A549 treated with DMSO at 1 μM for 4 hours (cell line): ENCODE measurements around the gene MMP28. TPM values are rescaled to one million over a fixed set of nuclear protein-coding genes. Genes with fewer than 3 reads are reported as not detected.

Source experiments
- total RNA-seq: library from RNA; stranded (reverse); fragments of 200-300 nt; extraction: Qiagen RNA extraction; gene quantifications from 5 replicates; pipeline ENCODE4 v1.2.3, GENCODE V29; 2022; ENCODE audit warnings: low read depth

Gene MMP28
- 4.6 to 7.2 TPM (median 6.0 TPM) in 5 replicates for total RNA-seq

GRCh38 chr17:35795007-35795870 lies at the start of gene MMP28:
TSS of gene MMP28 (minus strand) at chr17:35795641. CDS start at chr17:35795377, 264 bp downstream.

GRCh38 chr17:35808962-35809854 lies 13.8 kb upstream of the MMP28 start, which contains the start of gene TAF15:
TSS of gene TAF15 (plus strand) at chr17:35809484. CDS start at chr17:35809570, 86 bp downstream.

GRCh38 chr17:35760587-35760986 lies 34.9 kb downstream of the MMP28 start, which contains the start of gene C17orf50:
TSS of gene C17orf50 (plus strand) at chr17:35760887. CDS start at chr17:35760942, 55 bp downstream.

GRCh38 chr17:35752945-35753764 lies 42.3 kb downstream of the MMP28 start, which contains the start of gene GAS2L2:
TSS of gene GAS2L2 (minus strand) at chr17:35753239. CDS start at chr17:35752850, 389 bp downstream.

GRCh38 chr17:35731239-35731916 lies 64.1 kb downstream of the MMP28 start, which contains the start of gene RASL10B:
TSS of gene RASL10B (plus strand) at chr17:35731639. CDS start at chr17:35735185, 3,546 bp downstream.

Other genes starting within 250 kb of the MMP28 start
- gene SLFN14, start 234.8 kb downstream of the MMP28 start, total RNA-seq, result not detected in 5 replicates
- 6.0 to 9.2 TPM (median 8.3 TPM) in 5 replicates for gene PEX12, start 217.1 kb downstream of the MMP28 start, total RNA-seq
- 137 to 161 TPM (median 156 TPM) in 5 replicates for gene AP2B1, start 208.3 kb downstream of the MMP28 start, total RNA-seq
- gene RASL10B, start 64.0 kb downstream of the MMP28 start, total RNA-seq, result 0.06 to 0.13 TPM (median 0.10 TPM) in 4 of 5 replicates, not detected in the other
- gene GAS2L2, start 42.4 kb downstream of the MMP28 start, total RNA-seq, result 0.03 to 0.13 TPM (median 0.07 TPM) in 5 replicates
- 0.16 to 0.30 TPM (median 0.24 TPM) in 5 replicates for gene C17orf50, start 34.8 kb downstream of the MMP28 start, total RNA-seq
- 212 to 223 TPM (median 214 TPM) in 5 replicates for gene TAF15, start 13.8 kb upstream of the MMP28 start, total RNA-seq
- gene HEATR9, start 73.2 kb upstream of the MMP28 start, total RNA-seq, result not detected in 5 replicates
- 1.6 to 2.1 TPM (median 1.6 TPM) in 5 replicates for gene CCL5, start 84.7 kb upstream of the MMP28 start, total RNA-seq
- 2.1 to 4.0 TPM (median 3.1 TPM) in 5 replicates for gene RDM1, start 135.1 kb upstream of the MMP28 start, total RNA-seq
- gene LYZL6, start 148.1 kb upstream of the MMP28 start, total RNA-seq, result not detected in 5 replicates
- gene CCL16, start 185.9 kb upstream of the MMP28 start, total RNA-seq, result not detected in 5 replicates
- gene CCL14, start 191.1 kb upstream of the MMP28 start, total RNA-seq, result not detected in 5 replicates
- 0.09 TPM in 1 of 5 replicates, not detected in the others for gene CCL15, start 205.9 kb upstream of the MMP28 start, total RNA-seq
- not detected in 5 replicates for gene CCL23, start 222.3 kb upstream of the MMP28 start, total RNA-seq